ENCODE results near the gene HAVCR1.
"Not testable (repeated sequence)": the region's sequence is repeated elsewhere in the genome, so short reads cannot be mapped to it uniquely, and the experiment has no call there.

Gene HAVCR1

DNA sequence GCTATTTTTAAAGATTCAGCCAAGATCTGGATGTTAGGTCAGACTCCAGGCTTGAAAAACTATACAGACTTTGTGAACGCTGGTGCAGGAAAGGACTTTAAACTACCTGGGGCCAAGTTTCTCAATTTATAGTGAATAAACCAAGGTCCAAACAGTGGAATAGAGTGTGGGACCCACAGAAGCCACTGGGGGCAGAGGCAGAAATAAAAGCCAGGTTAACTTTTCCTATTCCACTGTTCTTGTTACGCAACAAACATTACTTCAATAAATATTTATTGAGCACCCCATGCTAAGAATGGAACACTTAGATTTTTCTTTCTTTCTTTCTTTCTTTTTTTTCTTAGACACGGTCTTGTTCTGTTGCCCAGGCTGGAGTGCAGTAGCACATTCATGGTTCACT is 11.0 kb upstream of the HAVCR1 start:
- H3K9me3 ChIP-seq (ENCODE audit: control insufficient read depth in 2 of 2, low read length in 2 of 2): no peaks in the 10 kb centered on the region
- no peaks in the 10 kb centered on the region for H3K27me3 ChIP-seq (ENCODE audit: control insufficient read depth in 2 of 2, insufficient read depth in 2 of 2, low read length in 2 of 2)
- no peak overlapping the region for H3K4me3 ChIP-seq (ENCODE audit: low read length in 2 of 2)
- no peak overlapping the region for H3K9ac ChIP-seq (ENCODE audit: low read depth in 1 of 2, low read length in 2 of 2)
- no peak overlapping the region for H3K27ac ChIP-seq (ENCODE audit: low read depth in 2 of 2, low read length in 2 of 2)
- peaks cover 0 to 10% of the 10 kb centered on the region in 2 donors for H3K4me1 ChIP-seq (ENCODE audit: control insufficient read depth in 2 of 2, insufficient read depth in 2 of 2, low read length in 2 of 2)
- H3K36me3 ChIP-seq (ENCODE audit: control insufficient read depth in 2 of 2, insufficient read depth in 2 of 2, low read length in 2 of 2): no peaks in the 10 kb centered on the region

DNA sequence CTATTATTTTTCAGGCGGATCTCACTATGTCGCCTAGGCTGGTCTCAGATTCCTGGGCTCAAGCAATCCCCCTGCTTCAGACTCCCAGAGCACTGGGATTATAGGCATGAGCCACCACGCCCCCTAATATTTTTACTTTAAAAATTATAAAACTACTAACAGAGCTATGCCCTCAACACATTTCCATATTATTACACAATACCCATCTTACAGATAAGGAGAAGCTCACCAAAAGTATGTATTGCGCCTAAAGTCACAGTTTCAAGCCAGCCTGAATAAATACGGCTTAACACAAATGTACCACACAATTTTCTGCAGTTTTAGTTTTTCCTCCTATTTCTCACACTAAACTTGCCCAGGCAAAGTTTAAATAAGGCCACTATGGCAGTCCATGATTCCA is 9.9 kb upstream of the HAVCR1 start:
- Histone ChIP-seq H3K4me1 (ENCODE audit: control insufficient read depth in 2 of 2, insufficient read depth in 2 of 2, low read length in 2 of 2) (peaks cover 0 to 16% of the 10 kb centered on the region in 2 donors), H3K9ac (ENCODE audit: low read depth in 1 of 2, low read length in 2 of 2) (no peak overlapping the region), H3K27me3 (ENCODE audit: control insufficient read depth in 2 of 2, insufficient read depth in 2 of 2, low read length in 2 of 2) (no peaks in the 10 kb centered on the region), H3K27ac (ENCODE audit: low read depth in 2 of 2, low read length in 2 of 2) (no peak overlapping the region), H3K4me3 (ENCODE audit: low read length in 2 of 2) (no peak overlapping the region), H3K9me3 (ENCODE audit: control insufficient read depth in 2 of 2, low read length in 2 of 2) (no peaks in the 10 kb centered on the region), H3K36me3 (ENCODE audit: control insufficient read depth in 2 of 2, insufficient read depth in 2 of 2, low read length in 2 of 2) (no peaks in the 10 kb centered on the region)

DNA sequence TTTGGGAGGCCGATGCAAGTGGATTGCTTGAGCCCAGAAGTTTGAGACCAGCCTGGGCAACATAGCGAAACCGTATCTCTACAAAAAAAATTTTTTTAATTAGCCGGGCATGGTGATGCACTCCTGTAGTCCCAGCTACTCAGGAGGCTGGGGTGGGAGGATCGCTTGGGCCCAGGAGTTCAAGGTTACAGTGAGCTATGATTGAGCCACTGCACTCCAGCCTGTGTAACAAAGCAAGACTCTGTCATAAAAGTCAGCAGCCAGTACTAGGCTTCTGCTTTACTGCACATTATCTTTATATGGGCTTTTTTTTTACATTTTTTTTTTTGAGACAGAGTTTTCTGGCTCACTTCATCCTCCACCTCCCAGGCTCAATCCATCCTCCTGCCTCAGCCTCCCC is 9.4 kb upstream of the HAVCR1 start:
- H3K27me3 ChIP-seq (ENCODE audit: control insufficient read depth in 2 of 2, insufficient read depth in 2 of 2, low read length in 2 of 2): no peaks in the 10 kb centered on the region
- H3K4me3 ChIP-seq (ENCODE audit: low read length in 2 of 2): no peak overlapping the region
- no peak overlapping the region for H3K9ac ChIP-seq (ENCODE audit: low read depth in 1 of 2, low read length in 2 of 2)
- H3K27ac ChIP-seq (ENCODE audit: low read depth in 2 of 2, low read length in 2 of 2): no peak overlapping the region
- H3K36me3 ChIP-seq (ENCODE audit: control insufficient read depth in 2 of 2, insufficient read depth in 2 of 2, low read length in 2 of 2): no peaks in the 10 kb centered on the region
- peaks cover 0 to 17% of the 10 kb centered on the region in 2 donors for H3K4me1 ChIP-seq (ENCODE audit: control insufficient read depth in 2 of 2, insufficient read depth in 2 of 2, low read length in 2 of 2)
- H3K9me3 ChIP-seq (ENCODE audit: control insufficient read depth in 2 of 2, low read length in 2 of 2): no peaks in the 10 kb centered on the region

DNA sequence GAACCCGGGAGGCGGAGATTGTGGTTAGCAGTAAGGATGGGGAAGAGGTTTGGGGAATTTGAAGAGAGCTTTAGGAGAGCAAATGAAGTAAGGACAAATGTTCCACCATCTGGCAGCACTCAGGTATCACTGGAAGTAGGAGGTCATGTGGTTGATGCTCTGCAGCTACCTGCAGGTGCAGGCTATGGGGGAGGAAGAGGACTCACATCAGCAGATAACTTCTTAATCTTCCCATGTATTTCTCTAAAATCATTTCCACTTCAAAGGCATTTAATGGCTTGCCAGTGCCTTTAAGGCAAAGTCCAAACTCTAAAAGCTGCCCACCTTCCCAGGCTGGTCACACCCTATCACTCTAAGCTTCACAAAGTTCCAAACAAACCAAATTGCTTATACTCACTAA is 8.1 kb upstream of the HAVCR1 start:
- Histone ChIP-seq H3K9ac (ENCODE audit: low read depth in 1 of 2, low read length in 2 of 2) (no peak overlapping the region), H3K36me3 (ENCODE audit: control insufficient read depth in 2 of 2, insufficient read depth in 2 of 2, low read length in 2 of 2) (no peaks in the 10 kb centered on the region), H3K27ac (ENCODE audit: low read depth in 2 of 2, low read length in 2 of 2) (peak overlapping the region in 1 of 2 donors; percentile 22), H3K9me3 (ENCODE audit: control insufficient read depth in 2 of 2, low read length in 2 of 2) (no peaks in the 10 kb centered on the region), H3K27me3 (ENCODE audit: control insufficient read depth in 2 of 2, insufficient read depth in 2 of 2, low read length in 2 of 2) (no peaks in the 10 kb centered on the region), H3K4me3 (ENCODE audit: low read length in 2 of 2) (no peak overlapping the region), H3K4me1 (ENCODE audit: control insufficient read depth in 2 of 2, insufficient read depth in 2 of 2, low read length in 2 of 2) (peaks cover 0 to 17% of the 10 kb centered on the region in 2 donors)

DNA sequence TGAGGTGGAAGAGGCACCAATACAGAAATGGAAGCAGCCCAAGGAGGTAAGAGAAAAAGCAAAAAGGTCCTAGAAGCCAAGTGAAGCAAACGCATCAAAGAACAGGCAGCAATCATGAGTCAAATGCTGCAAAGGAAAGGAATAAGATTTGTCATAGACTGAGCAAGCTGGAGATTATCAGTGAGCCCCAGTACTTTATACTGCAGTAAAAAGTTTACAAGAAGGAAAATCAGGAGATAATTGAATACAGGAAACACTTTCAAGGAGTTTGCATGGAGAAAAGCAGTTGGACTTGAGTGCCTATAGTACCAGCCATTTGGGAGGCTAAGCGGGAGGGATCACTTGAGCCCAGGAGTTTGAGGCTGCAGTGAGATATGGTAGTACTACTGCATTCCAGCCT is 7.2 kb upstream of the HAVCR1 start:
- Histone ChIP-seq H3K27me3 (ENCODE audit: control insufficient read depth in 2 of 2, insufficient read depth in 2 of 2, low read length in 2 of 2) (no peaks in the 10 kb centered on the region), H3K4me3 (ENCODE audit: low read length in 2 of 2) (no peak overlapping the region), H3K4me1 (ENCODE audit: control insufficient read depth in 2 of 2, insufficient read depth in 2 of 2, low read length in 2 of 2) (peaks cover 0 to 17% of the 10 kb centered on the region in 2 donors), H3K36me3 (ENCODE audit: control insufficient read depth in 2 of 2, insufficient read depth in 2 of 2, low read length in 2 of 2) (no peaks in the 10 kb centered on the region), H3K9me3 (ENCODE audit: control insufficient read depth in 2 of 2, low read length in 2 of 2) (no peaks in the 10 kb centered on the region), H3K9ac (ENCODE audit: low read depth in 1 of 2, low read length in 2 of 2) (no peak overlapping the region), H3K27ac (ENCODE audit: low read depth in 2 of 2, low read length in 2 of 2) (peak overlapping the region in 1 of 2 donors; percentile 5)

DNA sequence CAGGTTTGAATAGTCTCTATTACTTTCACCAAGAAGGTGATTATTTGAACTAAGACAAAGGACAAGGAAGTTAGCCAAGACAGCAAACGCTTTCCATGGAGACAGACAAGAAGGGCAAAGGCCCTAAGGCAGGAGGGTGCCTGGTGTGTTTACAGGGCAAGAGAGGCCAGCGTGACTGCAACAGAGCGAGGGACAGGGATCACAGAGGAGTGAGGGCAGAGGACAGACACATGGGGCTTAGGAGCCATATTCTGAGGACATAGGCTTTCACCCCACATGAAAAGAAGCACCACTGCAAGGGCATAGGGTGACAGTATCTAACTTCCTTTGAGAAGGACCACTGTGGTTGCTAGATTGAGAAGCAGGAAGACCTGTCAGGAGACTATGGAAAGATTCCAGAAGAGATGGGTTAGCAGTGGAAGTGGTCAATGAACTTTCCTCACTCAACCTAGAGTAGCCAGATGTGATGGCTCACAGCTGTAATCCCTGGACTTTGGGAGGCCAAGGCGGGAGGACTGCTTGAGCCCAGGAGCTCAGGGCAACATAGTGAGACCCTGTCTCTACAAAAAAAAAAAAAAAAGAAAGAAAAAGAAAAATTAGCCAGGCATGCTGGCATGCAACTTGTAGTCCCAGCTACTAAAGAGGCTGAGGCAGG is 5.0 kb upstream of the HAVCR1 start:
- Histone ChIP-seq H3K36me3 (ENCODE audit: control insufficient read depth in 2 of 2, insufficient read depth in 2 of 2, low read length in 2 of 2) (no peaks in the 10 kb centered on the region), H3K9me3 (ENCODE audit: control insufficient read depth in 2 of 2, low read length in 2 of 2) (no peaks in the 10 kb centered on the region), H3K4me3 (ENCODE audit: low read length in 2 of 2) (no peak overlapping the region), H3K4me1 (ENCODE audit: control insufficient read depth in 2 of 2, insufficient read depth in 2 of 2, low read length in 2 of 2) (peaks cover 2 to 21% of the 10 kb centered on the region in 2 donors), H3K27me3 (ENCODE audit: control insufficient read depth in 2 of 2, insufficient read depth in 2 of 2, low read length in 2 of 2) (no peaks in the 10 kb centered on the region), H3K9ac (ENCODE audit: low read depth in 1 of 2, low read length in 2 of 2) (no peak overlapping the region), H3K27ac (ENCODE audit: low read depth in 2 of 2, low read length in 2 of 2) (peak overlapping the region in 1 of 2 donors; percentile 18)

DNA sequence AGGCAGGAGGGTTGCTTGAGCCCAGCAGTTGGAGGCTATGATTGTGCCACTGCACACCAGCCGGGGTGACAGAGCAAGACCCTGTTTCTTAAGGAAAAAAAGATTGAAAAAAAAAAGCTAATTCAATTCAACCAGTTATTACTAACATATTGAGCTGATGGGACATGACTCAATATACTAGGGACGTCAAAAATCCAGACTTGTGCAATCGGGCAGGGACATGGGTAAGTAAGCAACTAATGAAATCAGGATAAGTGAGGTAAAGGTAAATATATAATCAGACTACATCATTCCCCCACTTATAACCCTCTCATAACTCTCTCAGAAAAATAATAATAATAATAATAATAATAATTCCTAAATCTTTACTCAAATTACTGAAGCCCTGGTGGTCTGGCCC is 975 bp upstream of the HAVCR1 start:
- H3K27ac ChIP-seq (ENCODE audit: low read depth in 2 of 2, low read length in 2 of 2): no peak overlapping the region
- H3K4me3 ChIP-seq (ENCODE audit: low read length in 2 of 2): no peak overlapping the region
- H3K36me3 ChIP-seq (ENCODE audit: control insufficient read depth in 2 of 2, insufficient read depth in 2 of 2, low read length in 2 of 2): no peaks in the 10 kb centered on the region
- no peaks in the 10 kb centered on the region for H3K27me3 ChIP-seq (ENCODE audit: control insufficient read depth in 2 of 2, insufficient read depth in 2 of 2, low read length in 2 of 2)
- no peaks in the 10 kb centered on the region for H3K9me3 ChIP-seq (ENCODE audit: control insufficient read depth in 2 of 2, low read length in 2 of 2)
- peaks cover 2 to 25% of the 10 kb centered on the region in 2 donors for H3K4me1 ChIP-seq (ENCODE audit: control insufficient read depth in 2 of 2, insufficient read depth in 2 of 2, low read length in 2 of 2)
- H3K9ac ChIP-seq (ENCODE audit: low read depth in 1 of 2, low read length in 2 of 2): peak overlapping the region in 1 of 2 donors; percentile 12

DNA sequence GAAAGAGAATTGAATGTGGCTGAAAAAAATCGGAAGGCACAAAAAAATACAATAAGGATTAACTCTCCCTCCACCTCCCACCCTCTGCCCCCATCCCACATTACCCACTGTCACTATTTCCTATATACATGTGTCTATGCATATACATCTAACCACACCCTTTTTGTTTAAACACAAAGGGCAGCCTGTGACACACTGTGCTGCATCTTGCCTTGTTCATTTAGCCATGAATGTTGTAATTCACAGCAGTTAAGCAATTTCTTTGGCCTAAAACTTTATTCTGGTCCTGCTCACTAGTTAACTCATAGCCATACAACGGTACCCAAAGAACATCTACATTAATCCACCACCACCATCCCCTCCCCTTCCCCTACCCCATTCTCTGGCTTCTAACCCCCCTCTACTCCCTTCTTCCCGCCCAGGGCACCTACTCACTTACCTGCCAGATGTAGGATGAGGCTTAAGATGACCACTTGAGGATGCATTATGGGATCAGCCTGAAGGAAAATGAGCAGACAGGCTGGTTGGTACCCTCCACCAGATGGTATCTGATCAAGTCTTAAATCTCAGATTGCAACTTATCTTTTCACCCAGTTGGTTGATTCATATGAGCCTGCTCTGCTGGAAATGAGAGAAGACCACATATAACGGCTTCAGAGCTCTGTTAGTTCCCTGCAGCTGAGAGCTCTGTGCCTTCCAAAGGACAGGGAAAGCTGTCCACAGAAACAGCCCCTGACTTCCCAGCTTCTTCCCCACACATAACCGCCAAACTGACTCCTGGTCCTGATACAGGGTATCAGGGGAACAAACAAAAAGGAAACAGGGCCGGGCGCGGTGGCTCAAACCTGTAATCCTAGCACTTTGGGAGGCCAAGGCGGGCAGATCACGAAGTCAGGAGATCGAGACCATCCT is 1.2 kb downstream of the HAVCR1 start:
- H3K9me3 ChIP-seq (ENCODE audit: control insufficient read depth in 2 of 2, low read length in 2 of 2): no peaks in the 10 kb centered on the region
- H3K4me1 ChIP-seq (ENCODE audit: control insufficient read depth in 2 of 2, insufficient read depth in 2 of 2, low read length in 2 of 2): peaks cover 2 to 23% of the 10 kb centered on the region in 2 donors
- no peaks in the 10 kb centered on the region for H3K36me3 ChIP-seq (ENCODE audit: control insufficient read depth in 2 of 2, insufficient read depth in 2 of 2, low read length in 2 of 2)
- no peak overlapping the region for H3K4me3 ChIP-seq (ENCODE audit: low read length in 2 of 2)
- H3K9ac ChIP-seq (ENCODE audit: low read depth in 1 of 2, low read length in 2 of 2): no peak overlapping the region
- H3K27me3 ChIP-seq (ENCODE audit: control insufficient read depth in 2 of 2, insufficient read depth in 2 of 2, low read length in 2 of 2): no peaks in the 10 kb centered on the region
- H3K27ac ChIP-seq (ENCODE audit: low read depth in 2 of 2, low read length in 2 of 2): peak overlapping the region in 1 of 2 donors; percentile 10

DNA sequence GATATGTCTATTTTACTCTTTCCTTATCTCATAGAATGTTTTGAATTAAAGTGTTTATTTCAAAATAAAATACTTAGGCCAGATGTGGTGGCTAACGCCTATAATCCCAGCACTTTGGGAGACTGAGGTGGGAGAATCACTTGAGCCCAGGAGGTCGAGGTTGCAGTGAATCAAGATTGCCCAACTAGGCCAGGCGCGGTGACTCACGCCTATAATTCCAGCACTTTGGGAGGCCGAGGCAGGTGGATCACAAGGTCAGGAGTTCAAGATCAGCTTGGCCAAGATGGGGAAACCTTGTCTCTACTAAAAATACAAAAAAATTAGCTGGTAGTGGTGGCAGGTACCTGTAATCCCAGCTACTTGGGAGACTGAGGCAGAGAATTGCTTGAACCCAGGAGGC is 2.1 kb downstream of the HAVCR1 start:
- not testable (repeated sequence) for H3K27me3 ChIP-seq (ENCODE audit: control insufficient read depth in 2 of 2, insufficient read depth in 2 of 2, low read length in 2 of 2); H3K9ac ChIP-seq (ENCODE audit: low read depth in 1 of 2, low read length in 2 of 2); H3K9me3 ChIP-seq (ENCODE audit: control insufficient read depth in 2 of 2, low read length in 2 of 2)

DNA sequence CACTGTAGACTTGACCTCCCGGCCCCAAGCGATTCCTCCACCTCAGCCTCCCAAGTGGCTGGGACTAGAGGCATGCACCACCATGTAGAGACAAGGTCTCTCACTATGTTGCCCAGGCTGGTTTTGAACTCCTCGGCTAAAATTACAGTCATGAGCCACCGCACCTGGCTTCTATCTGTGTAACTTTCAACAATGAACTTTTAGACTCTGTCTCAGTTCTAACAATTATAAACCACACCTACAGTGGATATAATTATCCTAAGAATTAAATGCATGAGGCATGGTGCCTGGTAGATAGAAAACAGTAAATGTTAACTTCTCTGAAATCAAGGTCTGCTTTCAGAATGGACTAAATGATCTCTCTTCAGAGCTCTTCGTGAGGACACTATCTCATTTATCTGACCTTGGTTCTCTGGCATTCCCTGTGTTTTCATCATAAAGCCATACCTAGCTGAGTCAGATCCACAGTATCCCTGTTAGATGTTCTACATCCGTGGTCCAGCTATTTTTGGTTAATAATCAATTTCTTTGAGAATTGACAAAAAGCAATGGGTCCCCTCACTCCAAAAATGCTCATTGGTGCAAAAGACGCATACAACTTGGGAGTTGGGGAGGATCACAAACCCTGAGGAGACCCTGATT is 7.2 kb downstream of the HAVCR1 start:
- H3K9me3 ChIP-seq (ENCODE audit: control insufficient read depth in 2 of 2, low read length in 2 of 2): no peaks in the 10 kb centered on the region
- peaks cover 0 to 36% of the 10 kb centered on the region in 2 donors for H3K4me1 ChIP-seq (ENCODE audit: control insufficient read depth in 2 of 2, insufficient read depth in 2 of 2, low read length in 2 of 2)
- no peaks in the 10 kb centered on the region for H3K27me3 ChIP-seq (ENCODE audit: control insufficient read depth in 2 of 2, insufficient read depth in 2 of 2, low read length in 2 of 2)
- peak overlapping the region in 1 of 2 donors; percentile 56 for H3K27ac ChIP-seq (ENCODE audit: low read depth in 2 of 2, low read length in 2 of 2)
- no peak overlapping the region for H3K4me3 ChIP-seq (ENCODE audit: low read length in 2 of 2)
- H3K9ac ChIP-seq (ENCODE audit: low read depth in 1 of 2, low read length in 2 of 2): peak overlapping the region in 1 of 2 donors; percentile 45
- no peaks in the 10 kb centered on the region for H3K36me3 ChIP-seq (ENCODE audit: control insufficient read depth in 2 of 2, insufficient read depth in 2 of 2, low read length in 2 of 2)

More for the DNA sequence above, 2.1 kb downstream of the HAVCR1 start:
- H3K36me3 ChIP-seq (ENCODE audit: control insufficient read depth in 2 of 2, insufficient read depth in 2 of 2, low read length in 2 of 2); H3K4me3 ChIP-seq (ENCODE audit: low read length in 2 of 2); H3K27ac ChIP-seq (ENCODE audit: low read depth in 2 of 2, low read length in 2 of 2): not testable (repeated sequence)
- peaks cover 2 to 31% of the 10 kb centered on the region in 2 donors for H3K4me1 ChIP-seq (ENCODE audit: control insufficient read depth in 2 of 2, insufficient read depth in 2 of 2, low read length in 2 of 2)
